GM23338 (cell line): ENCODE results near the gene UBE2H. TPM values are rescaled to one million over a fixed set of nuclear protein-coding genes. Genes with fewer than 3 reads are reported as not detected.

ENCODE experiments used
- ATAC-seq: fragments of 200-7000 bp; cut with Tn5 transposase; 3 replicates; pipeline ENCODE4 v1.9.1; 2020
- DNase-seq: peaks from one replicate; pipeline ENCODE4 v3.0.0-alpha.2; 2015; ENCODE audit warnings: low spot score
- H2AFZ ChIP-seq: fragments of 200-600 bp; sonication (generic); 2 replicates; pipeline ENCODE4 v1.8.0; 2016; ENCODE audit warnings: antibody characterized with exemption, mild to moderate bottlenecking, moderate library complexity
- H3F3A ChIP-seq: fragments of 200-600 bp; sonication (generic); replicated peaks from 2 replicates; pipeline ENCODE4 v1.8.0; 2017; ENCODE audit warnings: antibody characterized with exemption, mixed run types, low read depth
- H3K27ac ChIP-seq: fragments of 200-600 bp; sonication (generic); 2 replicates; pipeline ENCODE4 v1.6.1; 2016; ENCODE audit warnings: low read depth
- H3K27me3 ChIP-seq: fragments of 200-600 bp; sonication (generic); 2 replicates; pipeline ENCODE4 v1.8.0; 2016; ENCODE audit warnings: mild to moderate bottlenecking, mixed run types, moderate library complexity; ENCODE audit not compliant: insufficient read depth
- H3K36me3 ChIP-seq: fragments of 200-600 bp; sonication (generic); 2 replicates; pipeline ENCODE4 v1.8.0; 2016; ENCODE audit warnings: mild to moderate bottlenecking; ENCODE audit not compliant: insufficient read depth
- H3K4me1 ChIP-seq: fragments of 200-600 bp; sonication (generic); 2 replicates; pipeline ENCODE4 v1.8.0; 2016; ENCODE audit warnings: mild to moderate bottlenecking, moderate library complexity; ENCODE audit not compliant: insufficient read depth
- H3K4me2 ChIP-seq: fragments of 200-600 bp; sonication (generic); 2 replicates; pipeline ENCODE4 v1.7.1; 2017; ENCODE audit warnings: mixed run types
- H3K4me3 ChIP-seq: fragments of 200-600 bp; sonication (generic); 2 replicates; pipeline ENCODE4 v1.6.1; 2016; ENCODE audit warnings: mixed run types
- H3K79me2 ChIP-seq: fragments of 200-600 bp; sonication (generic); replicated peaks from 2 replicates; pipeline ENCODE4 v1.8.0; 2017; ENCODE audit warnings: mild to moderate bottlenecking; ENCODE audit not compliant: insufficient read depth
- H3K9me2 ChIP-seq: fragments of 200-600 bp; sonication (generic); 2 replicates; pipeline ENCODE4 v1.8.0; 2017; ENCODE audit not compliant: insufficient read depth
- H4K20me1 ChIP-seq: fragments of 200-600 bp; sonication (generic); replicated peaks from 2 replicates; pipeline ENCODE4 v1.8.0; 2017; ENCODE audit warnings: mild to moderate bottlenecking; ENCODE audit not compliant: insufficient read depth
- H3K27ac Mint-ChIP-seq: 2 replicates; pipeline ENCODE4 v1.8.0; 2020; ENCODE audit warnings: inconsistent platforms, mild to moderate bottlenecking, moderate library complexity, mixed read lengths
- H3K27me3 Mint-ChIP-seq: 3 replicates; pipeline ENCODE4 v1.8.0; 2022; ENCODE audit warnings: low read depth, mild to moderate bottlenecking, moderate library complexity, mixed read lengths, inconsistent platforms; ENCODE audit not compliant: insufficient read depth, poor library complexity
- H3K36me3 Mint-ChIP-seq: 3 replicates; pipeline ENCODE4 v1.8.0; 2021; ENCODE audit warnings: low read depth, mild to moderate bottlenecking, inconsistent platforms, moderate library complexity, mixed read lengths
- H3K4me1 Mint-ChIP-seq: 3 replicates; pipeline ENCODE4 v1.8.0; 2020; ENCODE audit warnings: mild to moderate bottlenecking, inconsistent platforms, mixed read lengths
- H3K4me3 Mint-ChIP-seq: 3 replicates; pipeline ENCODE4 v1.8.0; 2021; ENCODE audit warnings: moderate library complexity, mild to moderate bottlenecking, inconsistent platforms, mixed read lengths
- H3K9me3 Mint-ChIP-seq: 3 replicates; pipeline ENCODE4 v1.8.0; 2020; ENCODE audit warnings: moderate library complexity, mild to moderate bottlenecking, inconsistent platforms, mixed read lengths
- CREB1 ChIP-seq: fragments of 250-450 bp; sonication (Bioruptor Pico); IDR thresholded peaks from 2 replicates; pipeline ENCODE4 v1.5.0; 2020; ENCODE audit warnings: low read depth, mild to moderate bottlenecking, moderate library complexity
- EZH2 ChIP-seq: fragments of 200-600 bp; sonication (generic); IDR thresholded peaks from one replicate; pipeline ENCODE4 v1.8.0; 2017; ENCODE audit warnings: antibody characterized with exemption, mild to moderate bottlenecking, low read depth; ENCODE audit not compliant: unreplicated experiment
- EZH2phosphoT487 ChIP-seq: fragments of 200-600 bp; sonication (generic); IDR thresholded peaks from one replicate; pipeline ENCODE4 v1.8.1; 2018; ENCODE audit warnings: antibody characterized with exemption; ENCODE audit not compliant: unreplicated experiment
- NANOG ChIP-seq: IDR thresholded peaks from 2 replicates; pipeline ENCODE4 v1.6.1; 2016; ENCODE audit warnings: antibody characterized with exemption, borderline replicate concordance
- POLR2AphosphoS5 ChIP-seq: IDR thresholded peaks from 2 replicates; pipeline ENCODE4 v1.6.1; 2016; ENCODE audit warnings: antibody characterized with exemption, low read depth
- STAT1 ChIP-seq: IDR thresholded peaks from one replicate; pipeline ENCODE4 v1.6.1; 2016; ENCODE audit warnings: antibody characterized with exemption; ENCODE audit not compliant: unreplicated experiment
- ZNF114 ChIP-seq: fragments of 250-450 bp; sonication (Bioruptor Pico); IDR thresholded peaks from 2 replicates; pipeline ENCODE4 v1.5.0; 2020; ENCODE audit warnings: mild to moderate bottlenecking, moderate library complexity
- ZNF331 ChIP-seq: fragments of 250-450 bp; sonication (Bioruptor Pico); IDR thresholded peaks from 2 replicates; pipeline ENCODE4 v1.5.0; 2020; ENCODE audit warnings: low read depth, mild to moderate bottlenecking, moderate library complexity
- polyA plus RNA-seq: library from polyadenylated mRNA; unstranded; fragments of >200 nt; fragmentation: Nextera tagmentation; extraction: Ambion mirVana; gene quantifications from 2 replicates; pipeline ENCODE4 v1.2.1, GENCODE V29; 2016
- total RNA-seq: library from RNA; depleted of rRNA; stranded (reverse); fragments of >200 nt; shearing (Covaris generic); gene quantifications from 2 replicates; pipeline ENCODE4 v1.2.3, GENCODE V29; 2014
- TF ChIP-seq, protein P1 (sequence below), 2 experiments: fragments of 200-600 bp in 1 of 2; sonication (generic) in 1 of 2; conservative IDR thresholded peaks; 2 replicates each; pipeline versions ENCODE4 v1.5.1 to v1.6.1; 2016 to 2017; ENCODE audit warnings: antibody characterized with exemption in 2 of 2, low read depth in 2 of 2, mild to moderate bottlenecking in 2 of 2, moderate library complexity in 1 of 2
- TF ChIP-seq, protein P2 (sequence below): IDR thresholded peaks from 2 replicates; pipeline ENCODE4 v1.6.1; 2016; ENCODE audit warnings: antibody characterized with exemption
- TF ChIP-seq, protein P3 (sequence below): IDR thresholded peaks from one replicate; pipeline ENCODE4 v1.6.1; 2018; ENCODE audit warnings: antibody characterized with exemption; ENCODE audit not compliant: unreplicated experiment

Gene UBE2H
- total and polyA plus RNA-seq, 2 experiments from 2014 or later: 40.8 to 86.5 TPM

DNA sequence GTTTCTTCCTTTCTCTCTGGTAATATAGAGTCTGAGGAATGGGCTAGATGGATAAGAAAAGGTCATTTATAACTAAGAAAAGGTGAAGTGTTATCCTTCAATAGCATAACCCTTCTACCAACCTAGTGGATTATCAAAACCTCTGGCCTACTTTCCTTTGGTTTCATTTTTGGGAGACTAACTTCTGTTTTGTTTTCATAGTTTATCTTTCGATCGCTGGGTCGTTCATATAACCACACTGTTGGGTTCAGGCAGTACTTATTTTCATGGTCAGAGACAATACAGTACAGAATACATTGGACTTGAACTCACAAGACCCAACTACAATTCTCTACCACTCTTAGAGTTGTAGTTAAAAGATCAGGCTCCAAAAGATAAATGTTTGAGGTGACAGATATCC is 86.5 kb downstream of the UBE2H start:
- no peaks in the 10 kb centered on the region for H3K9me2 ChIP-seq
- no peaks in the 10 kb centered on the region for H3K27me3 ChIP-seq
- no peaks in the 10 kb centered on the region; the same call in 2 of the 3 replicates for H3K9me3 Mint-ChIP-seq
- peaks cover 67% of the 10 kb centered on the region for H3K79me2 ChIP-seq
- no peaks in the 10 kb centered on the region for H3F3A ChIP-seq
- peaks cover 12% of the 10 kb centered on the region; the same call in 2 of the 3 replicates for H3K36me3 Mint-ChIP-seq
- TF ChIP-seq, protein P1, sequence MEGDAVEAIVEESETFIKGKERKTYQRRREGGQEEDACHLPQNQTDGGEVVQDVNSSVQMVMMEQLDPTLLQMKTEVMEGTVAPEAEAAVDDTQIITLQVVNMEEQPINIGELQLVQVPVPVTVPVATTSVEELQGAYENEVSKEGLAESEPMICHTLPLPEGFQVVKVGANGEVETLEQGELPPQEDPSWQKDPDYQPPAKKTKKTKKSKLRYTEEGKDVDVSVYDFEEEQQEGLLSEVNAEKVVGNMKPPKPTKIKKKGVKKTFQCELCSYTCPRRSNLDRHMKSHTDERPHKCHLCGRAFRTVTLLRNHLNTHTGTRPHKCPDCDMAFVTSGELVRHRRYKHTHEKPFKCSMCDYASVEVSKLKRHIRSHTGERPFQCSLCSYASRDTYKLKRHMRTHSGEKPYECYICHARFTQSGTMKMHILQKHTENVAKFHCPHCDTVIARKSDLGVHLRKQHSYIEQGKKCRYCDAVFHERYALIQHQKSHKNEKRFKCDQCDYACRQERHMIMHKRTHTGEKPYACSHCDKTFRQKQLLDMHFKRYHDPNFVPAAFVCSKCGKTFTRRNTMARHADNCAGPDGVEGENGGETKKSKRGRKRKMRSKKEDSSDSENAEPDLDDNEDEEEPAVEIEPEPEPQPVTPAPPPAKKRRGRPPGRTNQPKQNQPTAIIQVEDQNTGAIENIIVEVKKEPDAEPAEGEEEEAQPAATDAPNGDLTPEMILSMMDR (conservative IDR thresholded peaks at IDR 0.05; ENCODE audit: low read depth in 2 of 2): no peak
- TF ChIP-seq CREB1 (CRISPR knock-in tag) (no peak), ZNF114 (CRISPR knock-in tag) (no peak), STAT1 (no peak), POLR2AphosphoS5 (no peak), EZH2 (no peak), ZNF331 (no peak), NANOG (no peak), EZH2phosphoT487 (no peak)
- TF ChIP-seq, protein P2, sequence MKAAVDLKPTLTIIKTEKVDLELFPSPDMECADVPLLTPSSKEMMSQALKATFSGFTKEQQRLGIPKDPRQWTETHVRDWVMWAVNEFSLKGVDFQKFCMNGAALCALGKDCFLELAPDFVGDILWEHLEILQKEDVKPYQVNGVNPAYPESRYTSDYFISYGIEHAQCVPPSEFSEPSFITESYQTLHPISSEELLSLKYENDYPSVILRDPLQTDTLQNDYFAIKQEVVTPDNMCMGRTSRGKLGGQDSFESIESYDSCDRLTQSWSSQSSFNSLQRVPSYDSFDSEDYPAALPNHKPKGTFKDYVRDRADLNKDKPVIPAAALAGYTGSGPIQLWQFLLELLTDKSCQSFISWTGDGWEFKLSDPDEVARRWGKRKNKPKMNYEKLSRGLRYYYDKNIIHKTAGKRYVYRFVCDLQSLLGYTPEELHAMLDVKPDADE: no peak
- TF ChIP-seq, protein P3, sequence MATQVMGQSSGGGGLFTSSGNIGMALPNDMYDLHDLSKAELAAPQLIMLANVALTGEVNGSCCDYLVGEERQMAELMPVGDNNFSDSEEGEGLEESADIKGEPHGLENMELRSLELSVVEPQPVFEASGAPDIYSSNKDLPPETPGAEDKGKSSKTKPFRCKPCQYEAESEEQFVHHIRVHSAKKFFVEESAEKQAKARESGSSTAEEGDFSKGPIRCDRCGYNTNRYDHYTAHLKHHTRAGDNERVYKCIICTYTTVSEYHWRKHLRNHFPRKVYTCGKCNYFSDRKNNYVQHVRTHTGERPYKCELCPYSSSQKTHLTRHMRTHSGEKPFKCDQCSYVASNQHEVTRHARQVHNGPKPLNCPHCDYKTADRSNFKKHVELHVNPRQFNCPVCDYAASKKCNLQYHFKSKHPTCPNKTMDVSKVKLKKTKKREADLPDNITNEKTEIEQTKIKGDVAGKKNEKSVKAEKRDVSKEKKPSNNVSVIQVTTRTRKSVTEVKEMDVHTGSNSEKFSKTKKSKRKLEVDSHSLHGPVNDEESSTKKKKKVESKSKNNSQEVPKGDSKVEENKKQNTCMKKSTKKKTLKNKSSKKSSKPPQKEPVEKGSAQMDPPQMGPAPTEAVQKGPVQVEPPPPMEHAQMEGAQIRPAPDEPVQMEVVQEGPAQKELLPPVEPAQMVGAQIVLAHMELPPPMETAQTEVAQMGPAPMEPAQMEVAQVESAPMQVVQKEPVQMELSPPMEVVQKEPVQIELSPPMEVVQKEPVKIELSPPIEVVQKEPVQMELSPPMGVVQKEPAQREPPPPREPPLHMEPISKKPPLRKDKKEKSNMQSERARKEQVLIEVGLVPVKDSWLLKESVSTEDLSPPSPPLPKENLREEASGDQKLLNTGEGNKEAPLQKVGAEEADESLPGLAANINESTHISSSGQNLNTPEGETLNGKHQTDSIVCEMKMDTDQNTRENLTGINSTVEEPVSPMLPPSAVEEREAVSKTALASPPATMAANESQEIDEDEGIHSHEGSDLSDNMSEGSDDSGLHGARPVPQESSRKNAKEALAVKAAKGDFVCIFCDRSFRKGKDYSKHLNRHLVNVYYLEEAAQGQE: no peak
- 0 out of 2 replicates have a peak, but pooled peaks cover 3% of the 10 kb centered on the region for H3K36me3 ChIP-seq
- peaks cover 2% of the 10 kb centered on the region for H3K27me3 Mint-ChIP-seq
- peaks cover 13% of the 10 kb centered on the region; the same call in 1 of the 2 replicates for H4K20me1 ChIP-seq
- H3K4me1 ChIP-seq: peaks cover 18% of the 10 kb centered on the region
- DNase-seq (no peak), ATAC-seq (no peak)
- H2AFZ ChIP-seq: no peak overlapping the region
- peak overlapping the region; percentile 28 for H3K27ac ChIP-seq
- no peak overlapping the region for H3K4me3 Mint-ChIP-seq
- H3K4me2 ChIP-seq: no peak overlapping the region
- peaks cover 41% of the 10 kb centered on the region for H3K4me1 Mint-ChIP-seq
- peak overlapping the region; percentile 47; the same call in 1 of the 2 replicates for H3K27ac Mint-ChIP-seq
- no peak overlapping the region for H3K4me3 ChIP-seq
